GM12873 (cell line): ENCODE results near the gene TTC16.

ENCODE experiments used
- TF ChIP-seq, protein P1 (sequence below): IDR thresholded peaks from 2 replicates; pipeline ENCODE4 v1.5.1; 2012; ENCODE audit warnings: low read depth, mild to moderate bottlenecking, moderate library complexity, low read length, control low read depth; ENCODE audit not compliant: insufficient read depth; ENCODE audit errors: missing control alignments

TTC16 gene

GRCh38 chr9:127730262-127730661, 14.4 kb downstream of the TTC16 start:
- TF ChIP-seq, protein P1, sequence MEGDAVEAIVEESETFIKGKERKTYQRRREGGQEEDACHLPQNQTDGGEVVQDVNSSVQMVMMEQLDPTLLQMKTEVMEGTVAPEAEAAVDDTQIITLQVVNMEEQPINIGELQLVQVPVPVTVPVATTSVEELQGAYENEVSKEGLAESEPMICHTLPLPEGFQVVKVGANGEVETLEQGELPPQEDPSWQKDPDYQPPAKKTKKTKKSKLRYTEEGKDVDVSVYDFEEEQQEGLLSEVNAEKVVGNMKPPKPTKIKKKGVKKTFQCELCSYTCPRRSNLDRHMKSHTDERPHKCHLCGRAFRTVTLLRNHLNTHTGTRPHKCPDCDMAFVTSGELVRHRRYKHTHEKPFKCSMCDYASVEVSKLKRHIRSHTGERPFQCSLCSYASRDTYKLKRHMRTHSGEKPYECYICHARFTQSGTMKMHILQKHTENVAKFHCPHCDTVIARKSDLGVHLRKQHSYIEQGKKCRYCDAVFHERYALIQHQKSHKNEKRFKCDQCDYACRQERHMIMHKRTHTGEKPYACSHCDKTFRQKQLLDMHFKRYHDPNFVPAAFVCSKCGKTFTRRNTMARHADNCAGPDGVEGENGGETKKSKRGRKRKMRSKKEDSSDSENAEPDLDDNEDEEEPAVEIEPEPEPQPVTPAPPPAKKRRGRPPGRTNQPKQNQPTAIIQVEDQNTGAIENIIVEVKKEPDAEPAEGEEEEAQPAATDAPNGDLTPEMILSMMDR, result no peak

- TF ChIP-seq, protein P1, result no peak
These were observed 15.0 kb downstream of the TTC16 start for GRCh38 chr9:127730799-127731410.

GRCh38 chr9:127731938-127732337, 16.1 kb downstream of the TTC16 start:
- TF ChIP-seq, protein P1, result no peak

DNA sequence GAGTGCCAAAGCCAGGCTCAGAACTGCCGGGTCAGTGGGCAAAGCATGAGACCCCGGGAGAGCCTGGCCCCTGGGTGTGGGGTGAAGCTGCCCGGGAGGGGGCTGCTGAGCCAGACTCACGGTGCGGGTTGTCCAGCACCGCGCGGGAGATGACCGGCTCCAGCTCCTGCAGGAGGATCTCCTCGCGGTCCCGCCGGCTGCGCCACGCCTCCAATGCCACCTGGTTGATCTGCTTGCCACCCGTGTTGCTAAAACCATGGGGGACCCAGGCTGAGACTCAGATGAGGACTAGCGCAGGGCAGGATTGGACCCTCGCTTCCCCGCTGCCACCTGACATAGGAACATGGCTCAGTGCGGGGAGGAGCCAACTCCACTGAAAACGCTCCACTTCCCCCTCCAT, 16.6 kb downstream of the TTC16 start:
- TF ChIP-seq, protein P1, result no peak

DNA sequence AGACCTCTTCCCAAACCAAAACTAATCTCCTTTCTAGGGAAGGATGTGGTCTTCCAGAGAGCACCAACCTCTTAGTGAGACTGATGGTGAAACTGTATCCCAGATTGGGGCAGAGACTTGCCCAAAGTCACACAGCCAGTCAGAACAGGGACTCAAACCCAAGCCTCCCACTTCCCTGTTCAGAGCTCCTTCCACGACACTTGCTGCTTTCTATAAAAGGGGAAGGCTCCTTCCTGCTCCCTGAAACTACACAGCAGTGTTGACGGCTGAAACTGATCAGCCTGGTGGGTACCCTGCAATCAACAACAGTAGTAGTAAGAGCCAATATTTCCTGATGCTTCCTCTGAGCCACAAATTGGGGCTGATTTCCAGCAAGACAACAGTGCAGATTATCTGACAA, 17.7 kb downstream of the TTC16 start:
- TF ChIP-seq, protein P1, result no peak

DNA sequence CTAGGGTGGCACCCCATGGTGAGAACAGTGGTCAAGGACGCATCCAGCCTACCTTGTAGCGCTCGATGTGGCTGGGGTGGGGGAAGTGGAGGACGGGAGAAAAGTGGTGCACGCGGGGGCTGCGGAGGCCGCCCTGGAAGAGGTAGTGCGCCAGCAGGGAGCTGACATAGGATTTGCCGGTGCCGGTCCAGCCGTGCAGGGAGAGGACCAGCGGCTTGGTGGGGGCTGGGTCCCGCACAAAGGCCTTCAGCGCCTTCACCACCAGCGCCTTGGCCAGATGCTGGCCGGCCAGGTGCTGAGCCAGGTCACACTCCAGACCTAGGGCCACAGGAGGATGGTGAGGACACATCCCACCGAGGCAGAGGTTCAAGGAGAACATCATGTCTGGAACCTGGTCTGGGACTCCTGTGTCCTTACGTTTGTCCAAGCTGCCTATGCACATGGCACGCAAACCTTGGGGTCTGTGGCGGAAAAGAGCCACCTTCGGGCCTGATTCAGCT, 18.4 kb downstream of the TTC16 start:
- TF ChIP-seq, protein P1, result no peak

DNA sequence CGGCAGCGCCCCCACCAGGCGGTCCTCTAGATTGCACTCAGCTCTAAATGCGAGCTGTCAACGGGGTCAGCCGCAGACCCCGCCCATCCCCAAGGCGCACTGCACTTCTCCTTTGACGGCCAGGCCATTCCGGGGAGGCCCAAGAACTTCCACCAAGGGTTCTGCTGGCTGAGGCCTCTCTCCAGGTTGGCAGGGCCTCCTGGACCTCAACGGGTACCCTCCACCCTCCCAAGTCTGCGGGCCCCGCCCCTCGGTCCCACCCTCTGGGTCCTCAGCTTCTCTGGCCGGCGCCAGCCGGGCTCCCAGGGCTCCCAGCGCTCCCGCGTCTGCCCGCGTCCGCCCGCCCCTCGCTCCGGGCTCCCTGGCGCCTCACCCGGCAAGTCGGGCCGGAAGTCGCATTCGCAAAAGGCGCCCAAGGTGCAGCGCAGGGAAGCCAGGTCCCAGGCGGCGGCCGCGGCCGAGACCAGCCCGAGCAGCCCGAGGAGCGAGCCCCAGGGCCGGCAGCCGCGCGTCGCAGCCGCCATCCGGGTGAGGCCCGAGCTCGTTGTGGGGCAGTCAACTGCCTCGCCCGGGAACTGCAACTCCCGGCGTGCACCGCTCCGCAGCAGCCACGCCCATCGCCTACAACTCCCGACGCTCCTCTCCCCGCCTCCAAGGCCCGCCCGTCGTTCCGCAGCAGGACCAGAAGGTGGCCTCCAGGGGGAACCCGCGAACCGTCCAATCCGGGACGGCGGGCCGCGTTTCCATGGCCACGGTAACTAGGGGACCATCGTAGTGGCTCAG, 19.1 kb downstream of the TTC16 start, which contains the start of gene TOR2A:
Gene TOR2A, minus strand, starts transcription at position 548 of the 783 bp plus-strand sequence. Its CDS starts 24 bp downstream, at position 524.
- TF ChIP-seq, protein P1, result peak; percentile 96
